ENCODE measurements around the gene ADAMTSL3.

DNA sequence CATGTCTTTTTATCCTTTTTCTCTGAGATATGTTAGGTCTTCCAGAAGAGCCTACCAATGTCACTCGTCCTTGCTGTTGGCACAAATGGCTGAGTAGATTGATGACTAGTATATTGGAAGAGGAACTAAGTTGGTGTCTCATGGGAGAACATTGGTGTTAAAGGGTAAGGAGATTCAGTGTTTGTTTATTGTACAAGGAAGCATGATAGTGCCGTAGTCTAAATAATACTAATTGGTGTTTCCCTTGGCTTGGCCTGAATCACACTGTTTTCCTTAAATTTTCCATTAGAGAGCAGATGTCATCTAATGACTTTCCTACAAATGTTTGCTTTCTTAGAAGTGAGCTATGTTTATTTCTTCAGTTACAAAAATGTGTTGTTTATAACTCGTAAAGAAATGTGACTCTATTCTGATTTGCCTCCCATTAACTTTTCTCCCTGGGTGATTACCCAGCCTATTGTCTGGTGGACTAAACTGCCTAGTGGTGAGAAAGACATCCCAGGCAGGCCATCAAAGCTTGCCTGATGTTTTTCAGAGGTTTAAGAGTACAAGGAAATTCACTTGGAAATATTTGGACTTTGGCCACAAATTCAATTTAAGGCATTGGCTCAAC is 28.7 kb downstream of the ADAMTSL3 start:
- no peak for TF ChIP-seq POLR2A (IDR thresholded peaks at IDR 0.05)
- TF ChIP-seq, protein P1, sequence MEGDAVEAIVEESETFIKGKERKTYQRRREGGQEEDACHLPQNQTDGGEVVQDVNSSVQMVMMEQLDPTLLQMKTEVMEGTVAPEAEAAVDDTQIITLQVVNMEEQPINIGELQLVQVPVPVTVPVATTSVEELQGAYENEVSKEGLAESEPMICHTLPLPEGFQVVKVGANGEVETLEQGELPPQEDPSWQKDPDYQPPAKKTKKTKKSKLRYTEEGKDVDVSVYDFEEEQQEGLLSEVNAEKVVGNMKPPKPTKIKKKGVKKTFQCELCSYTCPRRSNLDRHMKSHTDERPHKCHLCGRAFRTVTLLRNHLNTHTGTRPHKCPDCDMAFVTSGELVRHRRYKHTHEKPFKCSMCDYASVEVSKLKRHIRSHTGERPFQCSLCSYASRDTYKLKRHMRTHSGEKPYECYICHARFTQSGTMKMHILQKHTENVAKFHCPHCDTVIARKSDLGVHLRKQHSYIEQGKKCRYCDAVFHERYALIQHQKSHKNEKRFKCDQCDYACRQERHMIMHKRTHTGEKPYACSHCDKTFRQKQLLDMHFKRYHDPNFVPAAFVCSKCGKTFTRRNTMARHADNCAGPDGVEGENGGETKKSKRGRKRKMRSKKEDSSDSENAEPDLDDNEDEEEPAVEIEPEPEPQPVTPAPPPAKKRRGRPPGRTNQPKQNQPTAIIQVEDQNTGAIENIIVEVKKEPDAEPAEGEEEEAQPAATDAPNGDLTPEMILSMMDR (IDR thresholded peaks at IDR 0.05): no peak
- no peak for TF ChIP-seq EP300 (IDR thresholded peaks at IDR 0.05)
- TF ChIP-seq POLR2AphosphoS5 (IDR thresholded peaks at IDR 0.05): no peak

Data from sigmoid colon (tissue), 4 donors.